Cardiac septum (tissue), 1 donor: ENCODE results near the gene SEC14L5. TPM values are rescaled to one million over a fixed set of nuclear protein-coding genes. Genes with fewer than 3 reads are reported as not detected.

Source experiments
- DNase-seq: peaks from one replicate; pipeline ENCODE4 v3.0.0-alpha.2; 2020; ENCODE audit warnings: low spot score
- intact Hi-C: fragments of 100-400 bp; cut with DNase I; formaldehyde crosslinking; loops from one replicate; pipeline ENCODE4 v1.14.0; 2022
- total RNA-seq: library from RNA; stranded (reverse); fragmentation: NEBNext Ultra II Directional; extraction: Animal tissue kit (Norgen Biotek cat#: 25700); gene quantifications from one replicate; pipeline ENCODE4 v1.2.1, GENCODE V29; 2021
- donor health status: DM: no; HTN: no; CAD: no.

Gene SEC14L5
- total RNA-seq, 1 donor from 2014 or later, result 0.70 TPM

DNA sequence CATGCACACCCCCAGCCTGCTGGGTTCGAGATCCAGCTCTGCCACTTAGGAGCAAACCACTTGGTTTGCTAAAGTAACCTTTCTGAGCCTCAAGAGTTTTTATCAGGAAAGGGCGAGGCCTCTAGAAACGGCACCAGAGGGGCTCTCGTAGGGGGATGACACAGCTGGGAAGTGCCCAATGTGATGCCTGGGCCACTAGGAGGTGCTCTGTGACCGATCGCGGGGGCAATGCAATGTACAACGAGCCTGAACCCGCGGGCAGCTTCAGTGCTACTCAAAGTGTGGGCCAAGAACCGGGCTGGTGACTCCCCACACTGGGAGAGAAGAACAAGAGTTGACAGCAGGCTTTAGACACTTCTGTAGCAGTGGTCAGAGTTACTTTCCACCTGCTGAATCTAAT is 98.2 kb downstream of the SEC14L5 start:
- intact Hi-C loops, result no loop called here
- peak; percentile 14 for DNase-seq

DNA sequence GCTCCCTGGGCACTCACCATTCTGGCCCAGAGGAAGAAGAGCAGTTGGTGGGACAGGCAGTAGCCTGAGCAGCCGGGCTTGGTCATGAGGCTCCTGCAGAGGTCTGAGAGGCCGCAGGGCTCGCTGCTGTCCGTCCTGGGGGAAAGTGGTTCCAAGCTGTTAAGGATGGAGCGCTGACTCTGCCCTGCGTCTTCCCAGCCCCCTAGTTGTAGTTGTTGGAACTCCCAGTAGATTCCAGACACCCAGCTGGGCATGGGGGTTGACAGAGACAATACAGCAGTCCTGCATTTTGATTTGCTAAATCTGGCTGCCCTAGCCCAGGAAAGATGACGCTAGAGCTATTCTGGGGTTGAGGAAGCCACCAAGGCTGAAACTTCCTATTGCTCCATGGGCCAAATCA is 100.3 kb downstream of the SEC14L5 start:
- intact Hi-C loops, result no loop called here
- peak; percentile 66 for DNase-seq

- peak; percentile 39 for DNase-seq
- intact Hi-C loops, result no loop called here
Observed at GRCh38 chr16:5059386-5060072, 101.4 kb downstream of the SEC14L5 start.

- peak; percentile 43 for DNase-seq
- intact Hi-C loops, result no loop called here
Observed at GRCh38 chr16:5060073-5060641, 102.0 kb downstream of the SEC14L5 start.

DNA sequence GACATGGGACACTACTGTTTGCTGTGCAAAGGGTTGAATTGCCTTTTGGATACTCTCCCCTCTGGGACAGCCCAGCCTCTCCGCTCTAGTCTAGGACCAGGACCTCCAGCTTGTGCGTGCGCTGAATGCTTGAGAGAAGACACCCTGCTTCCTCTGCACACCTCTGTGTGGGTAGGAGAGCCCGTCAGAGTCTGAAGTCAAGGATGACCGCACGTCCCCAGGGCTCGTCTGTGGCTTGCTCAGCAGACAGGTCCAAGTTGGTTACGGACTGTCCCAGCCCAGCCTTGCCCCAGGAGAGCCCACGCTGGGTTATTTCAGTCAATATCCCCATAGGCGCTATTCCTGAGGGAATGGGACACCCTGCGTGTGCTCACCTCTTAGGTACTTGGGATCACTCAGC is 103.9 kb downstream of the SEC14L5 start:
- no peak for DNase-seq
- intact Hi-C loops, result no loop called here

DNA sequence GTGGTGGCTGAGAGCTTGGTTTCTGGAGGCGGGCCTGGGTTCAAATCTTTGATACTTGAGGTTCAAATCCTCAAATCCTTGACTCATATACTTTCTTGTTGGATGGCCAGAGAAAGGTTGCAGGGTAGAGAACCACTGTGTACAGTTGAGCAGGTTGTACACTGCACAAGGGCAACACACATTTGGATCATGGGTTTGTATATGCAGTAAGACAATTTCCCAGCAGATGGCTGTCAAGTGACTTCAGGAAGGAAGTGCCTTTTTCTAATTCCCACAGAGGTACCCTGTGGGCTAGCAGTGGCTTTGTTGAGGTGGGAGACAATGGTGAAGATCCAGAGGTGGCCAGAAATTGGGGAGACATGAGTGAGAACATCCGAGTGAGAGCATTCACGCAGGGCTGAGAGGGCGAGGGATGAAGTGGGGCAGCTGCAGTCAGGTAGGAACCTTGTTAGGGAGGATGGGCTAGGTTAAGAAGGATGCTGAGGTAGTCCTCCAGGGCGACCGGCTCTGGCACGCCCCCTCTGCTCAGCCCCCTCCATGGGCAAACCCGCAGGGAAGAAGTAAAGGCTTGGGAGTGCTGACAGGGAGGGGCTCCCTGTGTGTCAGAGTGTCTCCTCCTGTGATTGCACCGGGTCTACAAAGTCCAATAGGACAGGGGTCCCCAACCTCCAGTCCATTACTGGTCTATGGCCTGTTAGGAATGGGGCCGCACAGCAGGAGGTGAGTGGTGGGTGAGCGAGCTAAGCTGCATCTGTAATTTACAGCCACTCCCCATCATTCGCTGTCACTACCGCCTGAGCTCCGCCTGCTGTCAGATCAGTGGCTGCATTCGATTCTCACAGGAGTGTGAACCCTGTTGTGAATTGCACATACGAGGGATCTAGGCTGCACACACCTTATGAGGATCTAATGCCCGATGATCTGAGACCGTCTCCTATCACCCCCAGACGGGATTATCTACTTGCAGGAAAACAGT is 104.9 kb downstream of the SEC14L5 start:
- intact Hi-C loops, result no loop called here
- no peak for DNase-seq

DNA sequence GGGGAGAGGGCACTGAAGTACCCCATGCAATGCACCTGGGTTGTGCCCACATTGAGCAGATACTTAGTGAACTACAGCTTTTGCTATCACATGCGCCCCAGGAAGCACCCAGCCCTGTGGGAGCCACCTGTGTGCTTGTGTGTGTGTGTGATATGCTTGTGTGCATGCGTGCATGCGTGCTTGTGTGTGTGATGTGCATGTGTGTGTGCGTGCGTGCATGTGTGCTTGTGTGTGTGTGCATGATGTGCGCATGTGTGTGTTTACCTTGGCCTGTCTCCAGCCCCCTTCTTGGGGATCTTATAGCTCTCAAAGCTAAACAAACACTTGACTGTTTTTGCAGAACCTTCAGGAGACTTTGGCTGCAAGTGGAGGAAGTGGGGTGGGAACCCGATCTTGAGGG is 106.8 kb downstream of the SEC14L5 start:
- no peak for DNase-seq
- intact Hi-C loops, result no loop called here

GRCh38 chr16:5065326-5065725 is 107.2 kb downstream of the SEC14L5 start:
- intact Hi-C loops, result no loop called here
- peak; percentile 17 for DNase-seq

- DNase-seq, result peak; percentile 75
- intact Hi-C loops, result no loop called here
Observed at GRCh38 chr16:5065813-5066212, 107.7 kb downstream of the SEC14L5 start, which contains the start of gene C16orf89. TSS of gene C16orf89 (minus strand) at chr16:5065956. CDS start at chr16:5065908, 48 bp downstream.

- intact Hi-C loops, result no loop called here
- DNase-seq, result no peak
Observed at GRCh38 chr16:5066511-5066910, 108.4 kb downstream of the SEC14L5 start.

Other genes starting within 250 kb of the SEC14L5 start
- gene ANKS3, start 224.1 kb upstream of the SEC14L5 start, total RNA-seq, result 9.9 TPM
- 0.65 TPM for gene DNAAF8, start 223.8 kb upstream of the SEC14L5 start, total RNA-seq
- gene ZNF500, start 191.2 kb upstream of the SEC14L5 start, total RNA-seq, result 7.2 TPM
- not detected for gene SEPTIN12, start 170.0 kb upstream of the SEC14L5 start, total RNA-seq
- not detected for gene SMIM22, start 163.0 kb upstream of the SEC14L5 start, total RNA-seq
- 69.9 TPM for gene ROGDI, start 155.7 kb upstream of the SEC14L5 start, total RNA-seq
- 64.9 TPM for gene GLYR1, start 111.0 kb upstream of the SEC14L5 start, total RNA-seq
- 23.6 TPM for gene UBN1, start 110.8 kb upstream of the SEC14L5 start, total RNA-seq
- 5.6 TPM for gene PPL, start 21.2 kb upstream of the SEC14L5 start, total RNA-seq
- 5.5 TPM for gene NAGPA, start 75.6 kb downstream of the SEC14L5 start, total RNA-seq
- 8.9 TPM for gene C16orf89, start 107.6 kb downstream of the SEC14L5 start, total RNA-seq
- gene ALG1, start 113.5 kb downstream of the SEC14L5 start, total RNA-seq, result 8.0 TPM
- 6.1 TPM for gene EEF2KMT, start 139.5 kb downstream of the SEC14L5 start, total RNA-seq